Upper lobe of left lung (tissue), 4 donors: Measurements from ENCODE around the gene ABCG8.

Experiments
- CTCF ChIP-seq, 6 experiments: fragments of 450-650 bp in 4 of 6; fragments of 200-600 bp in 2 of 6; sonication (generic) in 2 of 6; IDR thresholded peaks; one replicate each; pipeline ENCODE4 v1.5.1; 2016 to 2019; ENCODE audit warnings: antibody characterized with exemption in 6 of 6
- EP300 ChIP-seq, 4 donors: sonication (generic); formaldehyde crosslinking; IDR thresholded peaks; one replicate each; pipeline ENCODE4 v1.5.1; 2017; ENCODE audit warnings: antibody characterized with exemption in 4 of 4, control low read depth in 2 of 4
- POLR2A ChIP-seq, 4 donors: fragments of 450-650 bp; IDR thresholded peaks; one replicate each; pipeline ENCODE4 v1.5.1; 2016 to 2017; ENCODE audit warnings: antibody characterized with exemption in 4 of 4, mild to moderate bottlenecking in 2 of 4
- POLR2AphosphoS5 ChIP-seq, 2 donors: sonication (generic); formaldehyde crosslinking; IDR thresholded peaks; one replicate each; pipeline ENCODE4 v1.5.1; 2017; ENCODE audit warnings: antibody characterized with exemption in 2 of 2

DNA sequence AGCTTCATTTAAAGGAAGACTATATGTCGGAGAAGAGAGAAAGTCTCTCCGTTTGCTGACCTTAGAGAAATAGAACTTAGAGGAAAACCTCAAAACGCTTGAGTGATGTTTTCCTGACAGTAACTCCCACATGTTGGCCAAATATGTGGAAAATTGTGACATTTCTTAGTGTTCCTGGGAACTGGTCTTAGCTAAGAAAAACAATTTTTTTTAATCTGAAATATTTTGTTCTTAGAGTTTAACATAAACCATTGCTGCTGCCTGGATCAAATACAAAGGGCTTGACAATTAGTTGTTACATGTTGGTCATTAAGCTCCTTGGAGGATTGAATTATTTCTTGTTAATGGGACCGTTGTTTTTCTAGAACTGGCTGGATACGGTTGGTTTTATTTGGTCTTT is 48.6 kb upstream of the ABCG8 start:
- TF ChIP-seq EP300 (IDR thresholded peaks at IDR 0.05), result no peak
- no peak for TF ChIP-seq CTCF (IDR thresholded peaks at IDR 0.05)
- no peak for TF ChIP-seq POLR2A (IDR thresholded peaks at IDR 0.05)
- no peak for TF ChIP-seq POLR2AphosphoS5 (IDR thresholded peaks at IDR 0.05)
